ENCODE data around the gene KIAA1191.

The KIAA1191 gene

GRCh38 chr5:176365351-176366231 is 4.0 kb upstream of the KIAA1191 start, which contains the start of gene ARL10:
TSS of gene ARL10 (plus strand) at chr5:176365487. CDS start at chr5:176365564, 77 bp downstream.
- DNase-seq (ENCODE audit: low read depth, low spot score): peak; percentile 28

GRCh38 chr5:176364765-176365350 is 3.3 kb upstream of the KIAA1191 start:
- DNase-seq (ENCODE audit: low read depth, low spot score): no peak

- no peak for DNase-seq (ENCODE audit: low read depth, low spot score)
Observed at GRCh38 chr5:176362233-176362490, 598 bp upstream of the KIAA1191 start.

- no peak for DNase-seq (ENCODE audit: low read depth, low spot score)
Observed at GRCh38 chr5:176360894-176361436, 599 bp downstream of the KIAA1191 start.

GRCh38 chr5:176359658-176360057 is 1.9 kb downstream of the KIAA1191 start:
- DNase-seq (ENCODE audit: low read depth, low spot score): no peak

GRCh38 chr5:176356179-176356566 is 5.4 kb downstream of the KIAA1191 start:
- no peak for DNase-seq (ENCODE audit: low read depth, low spot score)

- DNase-seq (ENCODE audit: low read depth, low spot score): no peak
Observed at GRCh38 chr5:176355400-176356178, 6.0 kb downstream of the KIAA1191 start.

GRCh38 chr5:176353533-176353932 is 8.0 kb downstream of the KIAA1191 start:
- DNase-seq (ENCODE audit: low read depth, low spot score): no peak

- DNase-seq (ENCODE audit: low read depth, low spot score): no peak
Observed at GRCh38 chr5:176352116-176352878, 9.3 kb downstream of the KIAA1191 start.

GRCh38 chr5:176350416-176350815 is 11.1 kb downstream of the KIAA1191 start:
- no peak for DNase-seq (ENCODE audit: low read depth, low spot score)

- DNase-seq (ENCODE audit: low read depth, low spot score): no peak
Observed at GRCh38 chr5:176342766-176343458, 18.7 kb downstream of the KIAA1191 start.

- no peak for DNase-seq (ENCODE audit: low read depth, low spot score)
Observed at GRCh38 chr5:176342158-176342483, 19.4 kb downstream of the KIAA1191 start.

GRCh38 chr5:176341325-176342157 is 20.0 kb downstream of the KIAA1191 start:
- no peak for DNase-seq (ENCODE audit: low read depth, low spot score)

- no peak for DNase-seq (ENCODE audit: low read depth, low spot score)
Observed at GRCh38 chr5:176339304-176339703, 22.3 kb downstream of the KIAA1191 start.

- DNase-seq (ENCODE audit: low read depth, low spot score): no peak
Observed at GRCh38 chr5:176337913-176338312, 23.7 kb downstream of the KIAA1191 start.

GRCh38 chr5:176334031-176334770 is 27.4 kb downstream of the KIAA1191 start:
- DNase-seq (ENCODE audit: low read depth, low spot score): no peak

- no peak for DNase-seq (ENCODE audit: low read depth, low spot score)
Observed at GRCh38 chr5:176320577-176320976, 41.0 kb downstream of the KIAA1191 start.

- no peak for DNase-seq (ENCODE audit: low read depth, low spot score)
Observed at GRCh38 chr5:176319827-176320554, 41.6 kb downstream of the KIAA1191 start.
